Measurements from ENCODE around the gene SLITRK1.

GRCh38 chr13:83883061-83883523 lies 818 bp upstream of the SLITRK1 start:
- TF ChIP-seq CTCF (IDR thresholded peaks at IDR 0.05) (no peak), POLR2A (IDR thresholded peaks at IDR 0.05) (no peak)
